K562 (cell line): ENCODE data around the gene DYNLT5. TPM values are rescaled to one million over a fixed set of nuclear protein-coding genes. Genes with fewer than 3 reads are reported as not detected.

Experiments used
- FOXA3 ChIP-seq, 2 experiments: fragments of 450-650 bp in 1 of 2; sonication (generic) in 1 of 2; formaldehyde crosslinking; IDR thresholded peaks in 1 of 2; conservative IDR thresholded peaks in 1 of 2; 2 replicates each; pipeline versions ENCODE4 v1.4.0 to v1.8.0; 2020 to 2022; ENCODE audit warnings: mild to moderate bottlenecking in 2 of 2, missing genetic modification reagents in 1 of 2
- KLF16 ChIP-seq: IDR thresholded peaks from 2 replicates; pipeline ENCODE4 v1.6.1; 2016; ENCODE audit warnings: antibody characterized with exemption
- MEF2D ChIP-seq: conservative IDR thresholded peaks from 2 replicates; pipeline ENCODE4 v1.6.1; 2016; ENCODE audit warnings: low read depth, missing genetic modification characterization, missing compliant biosample characterization
- MIER1 ChIP-seq: fragments of 450-650 bp; IDR thresholded peaks from 2 replicates; pipeline ENCODE4 v1.6.1; 2016; ENCODE audit warnings: antibody characterized with exemption, mild to moderate bottlenecking, low read depth
- NFATC3 ChIP-seq: fragments of 450-650 bp; IDR thresholded peaks from 2 replicates; pipeline ENCODE4 v1.6.1; 2017; ENCODE audit warnings: mild to moderate bottlenecking
- NONO ChIP-seq, 2 experiments: fragments of 200-400 bp in 1 of 2; fragments of 450-650 bp in 1 of 2; formaldehyde crosslinking in 1 of 2; IDR thresholded peaks; 2 replicates each; pipeline ENCODE4 v1.6.1; 2017; ENCODE audit warnings: low read depth in 2 of 2, mild to moderate bottlenecking in 2 of 2, moderate library complexity in 2 of 2, low read length in 1 of 2
- TGIF2 ChIP-seq: sonication (generic); formaldehyde crosslinking; IDR thresholded peaks from 2 replicates; pipeline ENCODE4 v1.8.1; 2022; ENCODE audit warnings: mild to moderate bottlenecking, missing genetic modification reagents, moderate library complexity
- ZNF224 ChIP-seq: sonication (generic); formaldehyde crosslinking; IDR thresholded peaks from 2 replicates; pipeline ENCODE4 v1.8.0; 2022; ENCODE audit warnings: mild to moderate bottlenecking, missing genetic modification reagents
- ZNF431 ChIP-seq: sonication (generic); formaldehyde crosslinking; IDR thresholded peaks from 2 replicates; pipeline ENCODE4 v1.8.0; 2022; ENCODE audit warnings: mild to moderate bottlenecking, missing genetic modification reagents
- ZNF436 ChIP-seq: fragments of 250-450, 450-650 bp; sonication (Bioruptor Pico); formaldehyde crosslinking; IDR thresholded peaks from 2 replicates; pipeline ENCODE4 v1.7.0; 2020; ENCODE audit warnings: mild to moderate bottlenecking
- ZNF780A ChIP-seq: fragments of 250-450 bp; sonication (Bioruptor Pico); IDR thresholded peaks from 2 replicates; pipeline ENCODE4 v1.5.0; 2021; ENCODE audit warnings: mild to moderate bottlenecking
- ZNF785 ChIP-seq: fragments of 250-450 bp; sonication (Bioruptor Pico); IDR thresholded peaks from 2 replicates; pipeline ENCODE4 v1.4.0; 2020; ENCODE audit warnings: mild to moderate bottlenecking
- ZNF830 ChIP-seq: fragments of 250-450 bp; sonication (Bioruptor Pico); IDR thresholded peaks from 2 replicates; pipeline ENCODE4 v1.5.0; 2021; ENCODE audit warnings: mild to moderate bottlenecking
- polyA plus RNA-seq, 8 experiments: library from polyadenylated mRNA; depleted of rRNA in 4 of 8; stranded (reverse) in 5 of 8; unstranded in 3 of 8; fragments of >200 nt; fragmentation: Nextera tagmentation in 2 of 8; fragmentation: Illumina TruSeq in 1 of 8; extraction: Ambion mirVana in 2 of 8; extraction: Trizol in 1 of 8; gene quantifications; 2 replicates each; pipeline versions ENCODE4 v1.2.1 to v1.2.3, GENCODE V29; 2011 to 2014; ENCODE audit warnings: inconsistent platforms in 1 of 8, missing spikeins in 1 of 8
- total RNA-seq, 7 experiments: library from RNA; depleted of rRNA in 6 of 7; stranded (reverse); fragments of >200 nt in 6 of 7; fragmentation: Illumina TruSeq in 2 of 7; extraction: Trizol in 2 of 7; gene quantifications; 2 replicates each; pipeline versions ENCODE4 v1.2.1 to v1.2.3, GENCODE V29; 2011 to 2021; ENCODE audit warnings: low replicate concordance in 1 of 7
- TF ChIP-seq, protein P1 (sequence below), 2 experiments: fragments of 200-800 bp in 1 of 2; sonication (Bioruptor generic) in 1 of 2; sonication (generic) in 1 of 2; formaldehyde crosslinking in 1 of 2; IDR thresholded peaks in 1 of 2; conservative IDR thresholded peaks in 1 of 2; 2 replicates each; pipeline versions ENCODE4 v1.5.0 to v1.6.1; 2016 to 2020; ENCODE audit warnings: missing compliant biosample characterization in 1 of 2, missing genetic modification characterization in 1 of 2, missing genetic modification reagents in 1 of 2
- TF ChIP-seq, protein P2 (sequence below): sonication (generic); formaldehyde crosslinking; IDR thresholded peaks from 2 replicates; pipeline ENCODE4 v1.8.1; 2023; ENCODE audit warnings: mild to moderate bottlenecking, missing genetic modification reagents
- TF ChIP-seq, protein P3 (sequence below), 2 experiments: IDR thresholded peaks; 2 replicates each; pipeline ENCODE4 v1.6.1; 2012; ENCODE audit warnings: improper control_type of control experiment in 2 of 2, low read depth in 2 of 2, low read length in 2 of 2, borderline replicate concordance in 1 of 2
- TF ChIP-seq, protein P4 (sequence below): IDR thresholded peaks from 2 replicates; pipeline ENCODE4 v1.6.1; 2011; ENCODE audit not compliant: insufficient read length; ENCODE audit errors: extremely low read depth
- TF ChIP-seq, protein P5 (sequence below): fragments of 450-650 bp; IDR thresholded peaks from 2 replicates; pipeline ENCODE4 v1.6.1; 2017; ENCODE audit warnings: antibody characterized with exemption, mild to moderate bottlenecking

The DYNLT5 gene
- total and polyA plus RNA-seq, 9 of the 15 experiments (the other 6 are each of a cell fraction or from before 2014, with no cell fraction given) = not detected

DNA sequence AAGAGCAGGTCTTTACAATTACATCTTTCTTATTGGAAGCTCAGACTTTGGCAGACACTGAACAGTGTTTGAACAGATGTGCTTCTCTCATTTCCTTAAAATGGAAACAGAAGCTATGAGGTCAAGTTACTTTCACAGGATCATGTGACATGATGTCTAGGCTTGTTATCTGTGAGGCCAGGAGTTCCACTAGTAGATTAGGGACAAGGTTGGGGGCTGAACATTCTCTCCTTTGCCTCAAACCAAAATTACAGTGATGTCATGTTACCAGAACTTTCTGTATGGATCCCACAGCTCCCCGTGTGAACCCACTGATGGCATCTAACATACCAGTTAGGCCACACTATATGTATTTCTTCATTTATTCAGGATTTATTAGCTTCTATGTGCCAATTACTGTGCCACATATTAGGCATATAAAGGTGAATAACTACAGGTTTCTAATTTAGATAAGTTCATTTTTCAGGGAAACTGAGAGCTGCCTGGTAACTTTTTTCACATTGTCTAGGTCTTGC, 6.0 kb downstream of the DYNLT5 start (continued):
- TF ChIP-seq ZNF224 (CRISPR knock-in tag) (no peak), NFATC3 (no peak), KLF16 (peak; percentile 89), ZNF431 (no peak), MEF2D (tag) (peak; percentile 78), MIER1 (no peak), FOXA3 (CRISPR knock-in tag; conservative IDR thresholded peaks at IDR 0.05 in 1 of 2, IDR thresholded peaks at IDR 0.05 in 1 of 2) (peak; percentile 86 to 96), ZNF785 (CRISPR knock-in tag) (no peak), ZNF780A (no peak), NONO (IDR thresholded peaks at IDR 0.05; ENCODE audit: low read depth in 2 of 2, low read length in 1 of 2) (0 out of 4 replicates have a peak, but pooled peaks of 1 of the 2 experiments have one; percentile 41), ZNF830 (CRISPR knock-in tag) (no peak), ZNF436 (CRISPR knock-in tag) (no peak), TGIF2 (no peak)
- TF ChIP-seq, protein P1, sequence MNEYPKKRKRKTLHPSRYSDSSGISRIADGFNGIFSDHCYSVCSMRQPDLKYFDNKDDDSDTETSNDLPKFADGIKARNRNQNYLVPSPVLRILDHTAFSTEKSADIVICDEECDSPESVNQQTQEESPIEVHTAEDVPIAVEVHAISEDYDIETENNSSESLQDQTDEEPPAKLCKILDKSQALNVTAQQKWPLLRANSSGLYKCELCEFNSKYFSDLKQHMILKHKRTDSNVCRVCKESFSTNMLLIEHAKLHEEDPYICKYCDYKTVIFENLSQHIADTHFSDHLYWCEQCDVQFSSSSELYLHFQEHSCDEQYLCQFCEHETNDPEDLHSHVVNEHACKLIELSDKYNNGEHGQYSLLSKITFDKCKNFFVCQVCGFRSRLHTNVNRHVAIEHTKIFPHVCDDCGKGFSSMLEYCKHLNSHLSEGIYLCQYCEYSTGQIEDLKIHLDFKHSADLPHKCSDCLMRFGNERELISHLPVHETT (CRISPR knock-in tag; conservative IDR thresholded peaks at IDR 0.05 in 1 of 2, IDR thresholded peaks at IDR 0.05 in 1 of 2) = 0 out of 4 replicates have a peak, but pooled peaks of 1 of the 2 experiments have one; percentile 65
- TF ChIP-seq, protein P2, sequence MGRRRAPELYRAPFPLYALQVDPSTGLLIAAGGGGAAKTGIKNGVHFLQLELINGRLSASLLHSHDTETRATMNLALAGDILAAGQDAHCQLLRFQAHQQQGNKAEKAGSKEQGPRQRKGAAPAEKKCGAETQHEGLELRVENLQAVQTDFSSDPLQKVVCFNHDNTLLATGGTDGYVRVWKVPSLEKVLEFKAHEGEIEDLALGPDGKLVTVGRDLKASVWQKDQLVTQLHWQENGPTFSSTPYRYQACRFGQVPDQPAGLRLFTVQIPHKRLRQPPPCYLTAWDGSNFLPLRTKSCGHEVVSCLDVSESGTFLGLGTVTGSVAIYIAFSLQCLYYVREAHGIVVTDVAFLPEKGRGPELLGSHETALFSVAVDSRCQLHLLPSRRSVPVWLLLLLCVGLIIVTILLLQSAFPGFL (CRISPR knock-in tag) = no peak
- TF ChIP-seq, protein P3, sequence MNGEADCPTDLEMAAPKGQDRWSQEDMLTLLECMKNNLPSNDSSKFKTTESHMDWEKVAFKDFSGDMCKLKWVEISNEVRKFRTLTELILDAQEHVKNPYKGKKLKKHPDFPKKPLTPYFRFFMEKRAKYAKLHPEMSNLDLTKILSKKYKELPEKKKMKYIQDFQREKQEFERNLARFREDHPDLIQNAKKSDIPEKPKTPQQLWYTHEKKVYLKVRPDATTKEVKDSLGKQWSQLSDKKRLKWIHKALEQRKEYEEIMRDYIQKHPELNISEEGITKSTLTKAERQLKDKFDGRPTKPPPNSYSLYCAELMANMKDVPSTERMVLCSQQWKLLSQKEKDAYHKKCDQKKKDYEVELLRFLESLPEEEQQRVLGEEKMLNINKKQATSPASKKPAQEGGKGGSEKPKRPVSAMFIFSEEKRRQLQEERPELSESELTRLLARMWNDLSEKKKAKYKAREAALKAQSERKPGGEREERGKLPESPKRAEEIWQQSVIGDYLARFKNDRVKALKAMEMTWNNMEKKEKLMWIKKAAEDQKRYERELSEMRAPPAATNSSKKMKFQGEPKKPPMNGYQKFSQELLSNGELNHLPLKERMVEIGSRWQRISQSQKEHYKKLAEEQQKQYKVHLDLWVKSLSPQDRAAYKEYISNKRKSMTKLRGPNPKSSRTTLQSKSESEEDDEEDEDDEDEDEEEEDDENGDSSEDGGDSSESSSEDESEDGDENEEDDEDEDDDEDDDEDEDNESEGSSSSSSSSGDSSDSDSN (IDR thresholded peaks at IDR 0.05; ENCODE audit: borderline replicate concordance in 1 of 2, low read depth in 2 of 2, low read length in 2 of 2) = no peak
- TF ChIP-seq, protein P4, sequence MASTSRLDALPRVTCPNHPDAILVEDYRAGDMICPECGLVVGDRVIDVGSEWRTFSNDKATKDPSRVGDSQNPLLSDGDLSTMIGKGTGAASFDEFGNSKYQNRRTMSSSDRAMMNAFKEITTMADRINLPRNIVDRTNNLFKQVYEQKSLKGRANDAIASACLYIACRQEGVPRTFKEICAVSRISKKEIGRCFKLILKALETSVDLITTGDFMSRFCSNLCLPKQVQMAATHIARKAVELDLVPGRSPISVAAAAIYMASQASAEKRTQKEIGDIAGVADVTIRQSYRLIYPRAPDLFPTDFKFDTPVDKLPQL = no peak
- TF ChIP-seq, protein P5, sequence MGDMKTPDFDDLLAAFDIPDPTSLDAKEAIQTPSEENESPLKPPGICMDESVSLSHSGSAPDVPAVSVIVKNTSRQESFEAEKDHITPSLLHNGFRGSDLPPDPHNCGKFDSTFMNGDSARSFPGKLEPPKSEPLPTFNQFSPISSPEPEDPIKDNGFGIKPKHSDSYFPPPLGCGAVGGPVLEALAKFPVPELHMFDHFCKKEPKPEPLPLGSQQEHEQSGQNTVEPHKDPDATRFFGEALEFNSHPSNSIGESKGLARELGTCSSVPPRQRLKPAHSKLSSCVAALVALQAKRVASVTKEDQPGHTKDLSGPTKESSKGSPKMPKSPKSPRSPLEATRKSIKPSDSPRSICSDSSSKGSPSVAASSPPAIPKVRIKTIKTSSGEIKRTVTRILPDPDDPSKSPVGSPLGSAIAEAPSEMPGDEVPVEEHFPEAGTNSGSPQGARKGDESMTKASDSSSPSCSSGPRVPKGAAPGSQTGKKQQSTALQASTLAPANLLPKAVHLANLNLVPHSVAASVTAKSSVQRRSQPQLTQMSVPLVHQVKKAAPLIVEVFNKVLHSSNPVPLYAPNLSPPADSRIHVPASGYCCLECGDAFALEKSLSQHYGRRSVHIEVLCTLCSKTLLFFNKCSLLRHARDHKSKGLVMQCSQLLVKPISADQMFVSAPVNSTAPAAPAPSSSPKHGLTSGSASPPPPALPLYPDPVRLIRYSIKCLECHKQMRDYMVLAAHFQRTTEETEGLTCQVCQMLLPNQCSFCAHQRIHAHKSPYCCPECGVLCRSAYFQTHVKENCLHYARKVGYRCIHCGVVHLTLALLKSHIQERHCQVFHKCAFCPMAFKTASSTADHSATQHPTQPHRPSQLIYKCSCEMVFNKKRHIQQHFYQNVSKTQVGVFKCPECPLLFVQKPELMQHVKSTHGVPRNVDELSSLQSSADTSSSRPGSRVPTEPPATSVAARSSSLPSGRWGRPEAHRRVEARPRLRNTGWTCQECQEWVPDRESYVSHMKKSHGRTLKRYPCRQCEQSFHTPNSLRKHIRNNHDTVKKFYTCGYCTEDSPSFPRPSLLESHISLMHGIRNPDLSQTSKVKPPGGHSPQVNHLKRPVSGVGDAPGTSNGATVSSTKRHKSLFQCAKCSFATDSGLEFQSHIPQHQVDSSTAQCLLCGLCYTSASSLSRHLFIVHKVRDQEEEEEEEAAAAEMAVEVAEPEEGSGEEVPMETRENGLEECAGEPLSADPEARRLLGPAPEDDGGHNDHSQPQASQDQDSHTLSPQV = peak; percentile 68; the same call in 1 of the 2 replicates
